HG03442 (cell line): Measurements from ENCODE around the gene ACSS3.
"Not testable (repeated sequence)": the region's sequence is repeated elsewhere in the genome, so short reads cannot be mapped to it uniquely, and the experiment has no call there.

Experiments used
- ATAC-seq: cut with Tn5 transposase; IDR thresholded peaks from one replicate; pipeline ENCODE4 v1.9.1; 2021; ENCODE audit warnings: mild to moderate bottlenecking, moderate library complexity; ENCODE audit not compliant: unreplicated experiment

ACSS3 gene

GRCh38 chr12:81094718-81095360, 17.0 kb downstream of the ACSS3 start:
- no peak for ATAC-seq

GRCh38 chr12:81095501-81096232, 17.8 kb downstream of the ACSS3 start:
- no peak for ATAC-seq

- no peak for ATAC-seq
These were observed 27.8 kb downstream of the ACSS3 start for GRCh38 chr12:81105687-81106086.

GRCh38 chr12:81114226-81114625, 36.3 kb downstream of the ACSS3 start:
- no peak for ATAC-seq

GRCh38 chr12:81119069-81119468, 41.2 kb downstream of the ACSS3 start:
- ATAC-seq: not testable (repeated sequence)

GRCh38 chr12:81120961-81121360, 43.1 kb downstream of the ACSS3 start:
- no peak for ATAC-seq

GRCh38 chr12:81123611-81124010, 45.7 kb downstream of the ACSS3 start:
- no peak for ATAC-seq

- ATAC-seq: no peak
These were observed 47.8 kb downstream of the ACSS3 start for GRCh38 chr12:81125691-81126090.

GRCh38 chr12:81128930-81129554, 51.2 kb downstream of the ACSS3 start:
- peak; percentile 99 for ATAC-seq

- no peak for ATAC-seq
These were observed 58.6 kb downstream of the ACSS3 start for GRCh38 chr12:81136519-81136918.

- no peak for ATAC-seq
These were observed 59.9 kb downstream of the ACSS3 start for GRCh38 chr12:81137801-81138200.

- ATAC-seq: no peak
These were observed 63.3 kb downstream of the ACSS3 start for GRCh38 chr12:81141217-81141616.

- no peak for ATAC-seq
These were observed 65.2 kb downstream of the ACSS3 start for GRCh38 chr12:81143057-81143456.

GRCh38 chr12:81146228-81147225, 68.6 kb downstream of the ACSS3 start:
- no peak for ATAC-seq

GRCh38 chr12:81147292-81147919, 69.5 kb downstream of the ACSS3 start:
- no peak for ATAC-seq

- ATAC-seq: no peak
These were observed 72.5 kb downstream of the ACSS3 start for GRCh38 chr12:81150382-81150781.

GRCh38 chr12:81159856-81160255, 82.0 kb downstream of the ACSS3 start:
- ATAC-seq: no peak

- ATAC-seq: no peak
These were observed 83.8 kb downstream of the ACSS3 start for GRCh38 chr12:81161680-81162079.

- no peak for ATAC-seq
These were observed 84.7 kb downstream of the ACSS3 start for GRCh38 chr12:81162391-81163136.

- ATAC-seq: no peak
These were observed 86.9 kb downstream of the ACSS3 start for GRCh38 chr12:81164827-81165226.
